Measurements from ENCODE around the gene TFAP2C.

DNA sequence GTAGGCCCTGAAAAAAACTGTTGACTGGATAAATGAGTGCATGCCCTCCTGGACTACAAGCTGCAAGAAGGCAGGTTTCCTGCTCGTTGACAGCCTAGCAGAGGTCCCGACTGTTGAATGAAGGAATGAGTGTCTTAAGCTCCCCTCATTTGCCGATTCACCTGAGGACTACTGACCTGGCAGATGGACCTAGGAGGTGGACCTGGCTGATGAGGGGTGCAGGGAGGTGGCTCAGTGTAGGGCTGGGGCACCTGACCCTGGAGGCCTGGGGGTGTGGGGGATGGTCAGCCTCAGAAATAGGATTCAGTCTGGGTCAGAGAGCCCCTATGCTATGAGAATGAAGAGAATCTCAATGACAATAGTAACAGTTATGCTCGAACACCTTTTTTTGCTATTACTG is 11.6 kb upstream of the TFAP2C start:
- TF ChIP-seq, protein P1, sequence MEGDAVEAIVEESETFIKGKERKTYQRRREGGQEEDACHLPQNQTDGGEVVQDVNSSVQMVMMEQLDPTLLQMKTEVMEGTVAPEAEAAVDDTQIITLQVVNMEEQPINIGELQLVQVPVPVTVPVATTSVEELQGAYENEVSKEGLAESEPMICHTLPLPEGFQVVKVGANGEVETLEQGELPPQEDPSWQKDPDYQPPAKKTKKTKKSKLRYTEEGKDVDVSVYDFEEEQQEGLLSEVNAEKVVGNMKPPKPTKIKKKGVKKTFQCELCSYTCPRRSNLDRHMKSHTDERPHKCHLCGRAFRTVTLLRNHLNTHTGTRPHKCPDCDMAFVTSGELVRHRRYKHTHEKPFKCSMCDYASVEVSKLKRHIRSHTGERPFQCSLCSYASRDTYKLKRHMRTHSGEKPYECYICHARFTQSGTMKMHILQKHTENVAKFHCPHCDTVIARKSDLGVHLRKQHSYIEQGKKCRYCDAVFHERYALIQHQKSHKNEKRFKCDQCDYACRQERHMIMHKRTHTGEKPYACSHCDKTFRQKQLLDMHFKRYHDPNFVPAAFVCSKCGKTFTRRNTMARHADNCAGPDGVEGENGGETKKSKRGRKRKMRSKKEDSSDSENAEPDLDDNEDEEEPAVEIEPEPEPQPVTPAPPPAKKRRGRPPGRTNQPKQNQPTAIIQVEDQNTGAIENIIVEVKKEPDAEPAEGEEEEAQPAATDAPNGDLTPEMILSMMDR (IDR thresholded peaks at IDR 0.05) = no peak
- TF ChIP-seq POLR2A (IDR thresholded peaks at IDR 0.05) (no peak), POLR2AphosphoS5 (IDR thresholded peaks at IDR 0.05) (no peak)

Data from prostate gland (tissue), 2 donors.